ENCODE data around the gene TAPBP. TPM values are rescaled to one million over a fixed set of nuclear protein-coding genes. Genes with fewer than 3 reads are reported as not detected.
A peak's percentile ranks its signal among the peaks of the same experiment; 100 is the strongest.

Gene TAPBP
- total and polyA plus RNA-seq, 9 of the 15 experiments (the other 6 are each of a cell fraction or from before 2014, with no cell fraction given): 5.6 to 74.0 (median 22.3) TPM

GRCh38 chr6:33271468-33272274 lies 42.2 kb downstream of the TAPBP start, which contains the start of the genes RPS18 and VPS52 (continued):
- TF ChIP-seq DEAF1 (CRISPR knock-in tag; IDR thresholded peaks at IDR 0.05) (0 out of 2 replicates have a peak, but pooled peaks have one; percentile 29), LEF1 (IDR thresholded peaks at IDR 0.05) (no peak; the same call in none of the 2 replicates), ERF (CRISPR knock-in tag; IDR thresholded peaks at IDR 0.05) (peak; percentile 94)

- Histone ChIP-seq H4K20me1 (replicated peaks; ENCODE audit: control insufficient read depth, insufficient read depth, low read length) (peaks cover 34% of the 10 kb centered on the region), H3K4me1 (replicated peaks in 1 of 2; ENCODE audit: control insufficient read depth in 2 of 2, insufficient read depth in 2 of 2, low read length in 2 of 2) (peaks cover 6 to 34% of the 10 kb centered on the region in 2 experiments), H3K79me2 (ENCODE audit: control insufficient read depth, insufficient read depth, low read length) (peaks cover 63% of the 10 kb centered on the region), H2AFZ (ENCODE audit: low read depth, low read length) (peak overlapping the region; percentile 99), H3K27me3 (ENCODE audit: control insufficient read depth in 2 of 2, insufficient read depth in 2 of 2, low read length in 2 of 2) (no peaks in the 10 kb centered on the region; a peak in 1 of 5 replicates), H3K27ac (ENCODE audit: extremely low read depth, low read depth, low read length) (peak overlapping the region; percentile 98), H3K9me1 (ENCODE audit: control insufficient read depth, insufficient read depth, low read length) (no peaks in the 10 kb centered on the region), H3K4me2 (ENCODE audit: insufficient read depth, low read length) (peak overlapping the region; percentile 99), H3K36me3 (ENCODE audit: control insufficient read depth, insufficient read depth, low read length) (peaks cover 82% of the 10 kb centered on the region), H3K4me3 (peak overlapping the region; percentile 93), H3K9ac (ENCODE audit: insufficient read depth in 1 of 2, low read depth in 2 of 2, low read length in 2 of 2) (peak overlapping the region; percentile 93 to 100), H3K9me3 (replicated peaks; ENCODE audit: control insufficient read depth, insufficient read depth, low read depth, low read length) (no peaks in the 10 kb centered on the region)
- FAIRE-seq (peak; percentile 62), DNase-seq (ENCODE audit: extremely low read depth in 1 of 4, low spot score in 3 of 4) (peak in 1 of 4 experiments; percentile 58), ATAC-seq (peak; percentile 45)
- BruUV-seq (replicated peaks): no TSS peak
- ChIA-PET POLR2A (interaction anchor here (0.5 to 3.2 kb wide), 33 partner anchors 9 to 1663 kb away, joined by 3 to 47 read pairs (median 4); partner anchors contain the start of genes HSD17B8, HSPA1B, PFDN6 and RING1), CTCF (ENCODE audit: low intra/inter-chr PET ratio) (no interaction called here)
- in situ Hi-C loops (cut with MboI) (loop anchor here (10.0 kb wide), 1 partner anchor 134 kb away; no protein-coding TSS in a partner anchor), intact Hi-C loops (cut with micrococcal nuclease) (loop anchor here (10.0 kb wide), 1 partner anchor 304 kb away; no protein-coding TSS in a partner anchor)
- under 1% methylated on average over 7 of the region's 7 CpGs for WGBS (ENCODE audit: insufficient coverage, low coverage, missing lambda C conversion rate)
- peak; percentile 98 for TF ChIP-seq ZFP36 (IDR thresholded peaks at IDR 0.05; ENCODE audit: low read depth, low read length, partially characterized antibody)
- no peak for TF ChIP-seq ZNF57 (CRISPR knock-in tag; IDR thresholded peaks at IDR 0.05)
- TF ChIP-seq KDM1A (IDR thresholded peaks at IDR 0.05): peak; percentile 89 to 90
- TF ChIP-seq SMARCA5 (IDR thresholded peaks at IDR 0.05): peak; percentile 88; the same call in 1 of the 2 replicates
- peak; percentile 36; the same call in 1 of the 2 replicates for TF ChIP-seq GATAD2B (IDR thresholded peaks at IDR 0.05; ENCODE audit: borderline replicate concordance)
- 0 out of 2 replicates have a peak, but pooled peaks have one; percentile 26 for TF ChIP-seq E2F5 (CRISPR knock-in tag; IDR thresholded peaks at IDR 0.05)
- TF ChIP-seq MEF2A (IDR thresholded peaks at IDR 0.05; ENCODE audit: control insufficient read depth, low read depth, low read length): no peak
Observed at GRCh38 chr6:33271117-33271467, 42.8 kb downstream of the TAPBP start.

Measured in K562 (cell line).